Lung (tissue), 12 donors: ENCODE results near the gene BMP10. TPM values are rescaled to one million over a fixed set of nuclear protein-coding genes. Genes with fewer than 3 reads are reported as not detected.

Experiments used
- ATAC-seq: fragments of 200-7000 bp; cut with Tn5 transposase; one replicate; pipeline ENCODE4 v1.9.1; 2020; ENCODE audit warnings: moderate number of reproducible peaks; ENCODE audit not compliant: insufficient read depth, low FRiP score
- DNase-seq, 3 donors: peaks; one replicate each; pipeline ENCODE4 v3.0.0-alpha.2; 2013 to 2017
- H3K27ac ChIP-seq, 2 donors: one replicate each; pipeline ENCODE4 v1.5.1; 2013; ENCODE audit warnings: mild to moderate bottlenecking in 2 of 2, moderate library complexity in 2 of 2, control low read depth in 1 of 2, inconsistent platforms in 1 of 2, low read depth in 1 of 2, low read length in 1 of 2
- H3K27me3 ChIP-seq, 3 donors: one replicate each; pipeline ENCODE4 v1.5.1; 2013; ENCODE audit warnings: low read length in 2 of 3; ENCODE audit not compliant: control insufficient read depth in 3 of 3, insufficient read depth in 3 of 3
- H3K36me3 ChIP-seq, 4 donors: one replicate each; pipeline ENCODE4 v1.5.1; 2013; ENCODE audit warnings: low read length in 4 of 4, mild to moderate bottlenecking in 1 of 4, moderate library complexity in 1 of 4; ENCODE audit not compliant: control insufficient read depth in 4 of 4, insufficient read depth in 4 of 4
- H3K4me1 ChIP-seq, 5 donors: one replicate each; pipeline ENCODE4 v1.5.1; 2013; ENCODE audit warnings: low read length in 5 of 5, mild to moderate bottlenecking in 2 of 5, moderate library complexity in 1 of 5; ENCODE audit not compliant: control insufficient read depth in 5 of 5, insufficient read depth in 5 of 5
- H3K4me3 ChIP-seq: one replicate; pipeline ENCODE4 v1.5.1; 2013; ENCODE audit warnings: mild to moderate bottlenecking, control low read depth, moderate library complexity
- H3K9ac ChIP-seq, 2 donors: one replicate each; pipeline ENCODE4 v1.5.1; 2013; ENCODE audit warnings: low read length in 2 of 2, control low read depth in 1 of 2; ENCODE audit not compliant: insufficient read depth in 1 of 2
- H3K9me3 ChIP-seq, 4 donors: one replicate each; pipeline ENCODE4 v1.5.1; 2013; ENCODE audit warnings: low read length in 3 of 4, mild to moderate bottlenecking in 1 of 4, moderate library complexity in 1 of 4; ENCODE audit not compliant: control insufficient read depth in 4 of 4, insufficient read depth in 3 of 4
- CTCF ChIP-seq: IDR thresholded peaks from 2 replicates; pipeline ENCODE4 v1.5.1; 2012; ENCODE audit warnings: mild to moderate bottlenecking; ENCODE audit errors: control extremely low read depth, extremely low read depth
- WGBS, 2 donors: extraction: QIAGEN DNeasy Blood & Tissue Kit; methylation state at CpG; one replicate each; pipeline ENCODE4 v1.1.7; 2013; 5-methylcytosine and 5-hydroxymethylcytosine counted together
- polyA plus RNA-seq, 2 donors: library from polyadenylated mRNA; stranded (reverse); fragments of 200-250 nt; gene quantifications; one replicate each; pipeline ENCODE4 v1.2.1, GENCODE V29; 2013
- total RNA-seq, 2 donors: library from RNA; depleted of rRNA in 1 of 2; stranded (reverse); fragments of >200 nt in 1 of 2; gene quantifications; one replicate each; pipeline ENCODE4 v1.2.1, GENCODE V29; 2014 to 2021
- donor health status: control.
- donor health status: control.
- donor health status: Bipolar disorder and iron deficiency.
- donor health status: healthy.
- donor health status: DM: yes; HTN: yes; CAD: no.

BMP10 gene
- total and polyA plus RNA-seq, 4 donors, result 0.31 TPM; not detected in 3

- H3K36me3 ChIP-seq, result peaks cover 0 to 19% (median 0%) of the 10 kb centered on the region in 4 donors
- DNase-seq (no peak), ATAC-seq (no peak)
- H3K9me3 ChIP-seq, result no peaks in the 10 kb centered on the region
- peaks cover 7 to 27% (median 16%) of the 10 kb centered on the region in 5 donors for H3K4me1 ChIP-seq
- H3K27me3 ChIP-seq, result no peaks in the 10 kb centered on the region
- 72 to 82% methylated on average over 5 of the region's 5 CpGs for WGBS, 2 donors
- H3K27ac ChIP-seq, result no peak overlapping the region
- no peak overlapping the region for H3K9ac ChIP-seq
- no peak for TF ChIP-seq CTCF
- H3K4me3 ChIP-seq, result no peak overlapping the region
Observed at GRCh38 chr2:68825866-68826265, 45.3 kb downstream of the BMP10 start.

GRCh38 chr2:68824831-68825230 lies 46.4 kb downstream of the BMP10 start:
- H3K4me1 ChIP-seq, result peaks cover 7 to 20% (median 16%) of the 10 kb centered on the region in 5 donors
- TF ChIP-seq CTCF, result no peak
- H3K4me3 ChIP-seq, result no peak overlapping the region
- H3K27me3 ChIP-seq, result no peaks in the 10 kb centered on the region
- ATAC-seq, result no peak
- H3K9ac ChIP-seq, result no peak overlapping the region
- WGBS, 2 donors, result 71 to 72% methylated on average over 2 of the region's 2 CpGs
- H3K27ac ChIP-seq, result no peak overlapping the region
- H3K9me3 ChIP-seq, result no peaks in the 10 kb centered on the region
- no peak for DNase-seq
- peaks cover 0 to 21% (median 2%) of the 10 kb centered on the region in 4 donors for H3K36me3 ChIP-seq

GRCh38 chr2:68822207-68822872 lies 48.9 kb downstream of the BMP10 start:
- no peak overlapping the region for H3K27ac ChIP-seq
- no peak for DNase-seq
- H3K27me3 ChIP-seq, result no peaks in the 10 kb centered on the region
- no peak overlapping the region for H3K9ac ChIP-seq
- TF ChIP-seq CTCF, result no peak
- ATAC-seq, result no peak
- H3K36me3 ChIP-seq, result peaks cover 0 to 28% (median 4%) of the 10 kb centered on the region in 4 donors
- H3K4me3 ChIP-seq, result no peak overlapping the region
- H3K9me3 ChIP-seq, result no peaks in the 10 kb centered on the region
- peaks cover 0 to 4% (median 0%) of the 10 kb centered on the region in 5 donors for H3K4me1 ChIP-seq
- 77 to 92% methylated on average over 15 of the region's 15 CpGs for WGBS, 2 donors

GRCh38 chr2:68819556-68819955 lies 51.6 kb downstream of the BMP10 start:
- no peak overlapping the region for H3K27ac ChIP-seq
- TF ChIP-seq CTCF, result no peak
- H3K36me3 ChIP-seq, result peaks cover 0 to 33% (median 8%) of the 10 kb centered on the region in 4 donors
- no peak for ATAC-seq
- H3K9me3 ChIP-seq, result no peaks in the 10 kb centered on the region
- 84 to 91% methylated on average over 6 of the region's 6 CpGs for WGBS, 2 donors
- DNase-seq, result peak in 1 of 3 donors; percentile 37
- no peaks in the 10 kb centered on the region for H3K27me3 ChIP-seq
- peaks cover 0 to 1% (median 0%) of the 10 kb centered on the region in 5 donors for H3K4me1 ChIP-seq
- H3K4me3 ChIP-seq, result no peak overlapping the region
- H3K9ac ChIP-seq, result no peak overlapping the region
